ENCODE measurements around the gene LMCD1. TPM values are rescaled to one million over a fixed set of nuclear protein-coding genes. Genes with fewer than 3 reads are reported as not detected.

LMCD1 gene
- total and polyA plus RNA-seq, 2 experiments from 2014 or later: 21.8 to 35.3 TPM

- TF ChIP-seq ZNF462 (CRISPR knock-in tag; IDR thresholded peaks at IDR 0.05) (no peak), NANOG (IDR thresholded peaks at IDR 0.05; ENCODE audit: borderline replicate concordance) (no peak), EZH2 (IDR thresholded peaks at IDR 0.05; ENCODE audit: low read depth, unreplicated experiment) (no peak), JUNB (IDR thresholded peaks at IDR 0.05; ENCODE audit: unreplicated experiment) (no peak), EZH2phosphoT487 (IDR thresholded peaks at IDR 0.05; ENCODE audit: unreplicated experiment) (no peak), CREB1 (CRISPR knock-in tag; IDR thresholded peaks at IDR 0.05; ENCODE audit: low read depth) (no peak), POLR2AphosphoS5 (IDR thresholded peaks at IDR 0.05; ENCODE audit: low read depth) (no peak), ZNF331 (CRISPR knock-in tag; IDR thresholded peaks at IDR 0.05; ENCODE audit: low read depth) (no peak)
- TF ChIP-seq, protein P1, sequence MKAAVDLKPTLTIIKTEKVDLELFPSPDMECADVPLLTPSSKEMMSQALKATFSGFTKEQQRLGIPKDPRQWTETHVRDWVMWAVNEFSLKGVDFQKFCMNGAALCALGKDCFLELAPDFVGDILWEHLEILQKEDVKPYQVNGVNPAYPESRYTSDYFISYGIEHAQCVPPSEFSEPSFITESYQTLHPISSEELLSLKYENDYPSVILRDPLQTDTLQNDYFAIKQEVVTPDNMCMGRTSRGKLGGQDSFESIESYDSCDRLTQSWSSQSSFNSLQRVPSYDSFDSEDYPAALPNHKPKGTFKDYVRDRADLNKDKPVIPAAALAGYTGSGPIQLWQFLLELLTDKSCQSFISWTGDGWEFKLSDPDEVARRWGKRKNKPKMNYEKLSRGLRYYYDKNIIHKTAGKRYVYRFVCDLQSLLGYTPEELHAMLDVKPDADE (IDR thresholded peaks at IDR 0.05): no peak
Observed at GRCh38 chr3:8563146-8563545, 61.5 kb downstream of the LMCD1 start (continued).

GRCh38 chr3:8563597-8563996, 62.0 kb downstream of the LMCD1 start:
- H3K4me3 Mint-ChIP-seq: no peak overlapping the region
- Histone ChIP-seq H3K9me2 (ENCODE audit: insufficient read depth) (no peaks in the 10 kb centered on the region), H3K4me2 (no peak overlapping the region), H3K27ac (ENCODE audit: low read depth) (no peak overlapping the region), H3F3A (replicated peaks; ENCODE audit: low read depth) (no peaks in the 10 kb centered on the region), H2AFZ (no peak overlapping the region), H3K4me1 (ENCODE audit: insufficient read depth) (no peaks in the 10 kb centered on the region), H3K36me3 (ENCODE audit: insufficient read depth) (no peaks in the 10 kb centered on the region), H3K4me3 (no peak overlapping the region), H4K20me1 (replicated peaks; ENCODE audit: insufficient read depth) (no peaks in the 10 kb centered on the region), H3K27me3 (ENCODE audit: insufficient read depth) (no peaks in the 10 kb centered on the region), H3K79me2 (replicated peaks; ENCODE audit: insufficient read depth) (no peaks in the 10 kb centered on the region)
- TF ChIP-seq ZNF331 (CRISPR knock-in tag; IDR thresholded peaks at IDR 0.05; ENCODE audit: low read depth): no peak
- TF ChIP-seq REST (IDR thresholded peaks at IDR 0.05; ENCODE audit: unreplicated experiment): no peak
- TF ChIP-seq CREB1 (CRISPR knock-in tag; IDR thresholded peaks at IDR 0.05; ENCODE audit: low read depth): no peak
- TF ChIP-seq JUNB (IDR thresholded peaks at IDR 0.05; ENCODE audit: unreplicated experiment): no peak
- no peak for TF ChIP-seq NANOG (IDR thresholded peaks at IDR 0.05; ENCODE audit: borderline replicate concordance)
- TF ChIP-seq EZH2 (IDR thresholded peaks at IDR 0.05; ENCODE audit: low read depth, unreplicated experiment): no peak
- H3K4me1 Mint-ChIP-seq: no peaks in the 10 kb centered on the region
- DNase-seq (ENCODE audit: low spot score): no peak
- H3K27ac Mint-ChIP-seq: no peak overlapping the region
- H3K9me3 Mint-ChIP-seq: no peaks in the 10 kb centered on the region
- no peaks in the 10 kb centered on the region; the same call in 2 of the 3 replicates for H3K36me3 Mint-ChIP-seq (ENCODE audit: low read depth)
- no peaks in the 10 kb centered on the region for H3K27me3 Mint-ChIP-seq (ENCODE audit: insufficient read depth, low read depth, poor library complexity)
- ATAC-seq: no peak

Data from GM23338 (cell line).